Activated CD8-positive, alpha-beta T cell treated with anti-CD3 and anti-CD28 coated beads for 36 hours (primary cell): ENCODE measurements around the gene TMCC1. TPM values are rescaled to one million over a fixed set of nuclear protein-coding genes. Genes with fewer than 3 reads are reported as not detected.

Experiments
- ATAC-seq: fragments of 200-7000 bp; cut with Tn5 transposase; one replicate; pipeline ENCODE4 v1.10.0; 2021; ENCODE audit warnings: mild to moderate bottlenecking, moderate library complexity
- CTCF ChIA-PET: fragments of 350-600 bp; sonication (Branson Sonifier 250); formaldehyde crosslinking; loops from one replicate; lab custom pipeline; 2021; ENCODE audit warnings: antibody characterized with exemption; lab: Charles Lee
- POLR2A ChIA-PET: fragments of 350-600 bp; sonication (Branson Sonifier 250); formaldehyde crosslinking; loops from one replicate; lab custom pipeline; 2021; ENCODE audit warnings: antibody characterized with exemption; lab: Charles Lee
- DNase-seq: peaks from one replicate; pipeline ENCODE4 v3.0.0-alpha.2; 2020
- H3K27ac Mint-ChIP-seq: one replicate; pipeline ENCODE4 v1.8.0; 2021; ENCODE audit warnings: mild to moderate bottlenecking, mixed read lengths
- H3K27me3 Mint-ChIP-seq: one replicate; pipeline ENCODE4 v1.8.0; 2021; ENCODE audit warnings: mixed read lengths
- H3K36me3 Mint-ChIP-seq: one replicate; pipeline ENCODE4 v1.8.0; 2021; ENCODE audit warnings: low read depth, mixed read lengths
- H3K4me1 Mint-ChIP-seq: one replicate; pipeline ENCODE4 v1.8.0; 2021; ENCODE audit warnings: low read depth, mixed read lengths
- H3K4me3 Mint-ChIP-seq: one replicate; pipeline ENCODE4 v1.8.0; 2021; ENCODE audit warnings: mild to moderate bottlenecking, moderate library complexity, mixed read lengths
- H3K9me3 Mint-ChIP-seq: one replicate; pipeline ENCODE4 v1.8.0; 2021; ENCODE audit warnings: mixed read lengths
- CTCF ChIP-seq: fragments of 200-600 bp; IDR thresholded peaks from one replicate; pipeline ENCODE4 v1.8.0; 2022; ENCODE audit warnings: antibody characterized with exemption, mild to moderate bottlenecking
- intact Hi-C: fragments of 100-400 bp; cut with micrococcal nuclease; formaldehyde crosslinking; loops from one replicate; pipeline ENCODE4 v1.10.0; 2022
- total RNA-seq, 2 experiments: library from RNA; stranded (reverse); gene quantifications; one replicate each; pipeline ENCODE4 v1.2.3, GENCODE V29; 2021

The TMCC1 gene
- total RNA-seq, 2 experiments from 2014 or later: 14.1 to 18.0 TPM

- no peak for DNase-seq
- Mint-ChIP-seq H3K4me1 (peaks cover 2% of the 10 kb centered on the region), H3K9me3 (peaks cover 6% of the 10 kb centered on the region), H3K27ac (no peak overlapping the region), H3K4me3 (no peak overlapping the region), H3K36me3 (no peaks in the 10 kb centered on the region), H3K27me3 (no peaks in the 10 kb centered on the region)
- CTCF ChIA-PET: interaction anchor here (0.9 to 2.5 kb wide), 19 partner anchors 9 to 443 kb away, joined by 3 to 12 read pairs (median 4); no protein-coding TSS in a partner anchor
- ATAC-seq: no peak
- intact Hi-C loops: loop anchor here (5.0 to 10.0 kb wide), 3 partner anchors 106 to 439 kb away; no protein-coding TSS in a partner anchor
- no peak for TF ChIP-seq CTCF
- POLR2A ChIA-PET: no interaction called here
Measured at GRCh38 chr3:129933471-129933870, 40.0 kb upstream of the TMCC1 start.

GRCh38 chr3:129929383-129929782 is 35.9 kb upstream of the TMCC1 start:
- intact Hi-C loops: no loop called here
- ChIA-PET CTCF (interaction anchor here (0.7 to 1.1 kb wide), 3 partner anchors 13 to 439 kb away, joined by 3 to 4 read pairs (median 3); no protein-coding TSS in a partner anchor), POLR2A (no interaction called here)
- TF ChIP-seq CTCF: no peak
- Mint-ChIP-seq H3K9me3 (peaks cover 9% of the 10 kb centered on the region), H3K4me3 (no peak overlapping the region), H3K27ac (no peak overlapping the region), H3K27me3 (peaks cover 2% of the 10 kb centered on the region), H3K36me3 (no peaks in the 10 kb centered on the region), H3K4me1 (no peaks in the 10 kb centered on the region)
- DNase-seq (no peak), ATAC-seq (no peak)

GRCh38 chr3:129927072-129927471 is 33.6 kb upstream of the TMCC1 start:
- TF ChIP-seq CTCF: no peak

GRCh38 chr3:129919806-129920205 is 26.3 kb upstream of the TMCC1 start:
- TF ChIP-seq CTCF: no peak
- Mint-ChIP-seq H3K27me3 (peaks cover 2% of the 10 kb centered on the region), H3K27ac (no peak overlapping the region), H3K9me3 (peaks cover 24% of the 10 kb centered on the region), H3K4me3 (no peak overlapping the region), H3K36me3 (peaks cover 7% of the 10 kb centered on the region), H3K4me1 (no peaks in the 10 kb centered on the region)
- ChIA-PET CTCF (interaction anchor here (0.9 kb wide), 1 partner anchor 15 kb away, joined by 3 read pairs; no protein-coding TSS in a partner anchor), POLR2A (no interaction called here)
- DNase-seq: no peak
- intact Hi-C loops: no loop called here
- ATAC-seq: no peak

More at GRCh38 chr3:129927072-129927471, 33.6 kb upstream of the TMCC1 start:
- ChIA-PET POLR2A (no interaction called here), CTCF (interaction anchor here (1.3 kb wide), 1 partner anchor 299 kb away, joined by 3 read pairs; no protein-coding TSS in a partner anchor)
- intact Hi-C loops: no loop called here
- Mint-ChIP-seq H3K27ac (no peak overlapping the region), H3K27me3 (peaks cover 4% of the 10 kb centered on the region), H3K9me3 (peaks cover 11% of the 10 kb centered on the region), H3K4me3 (no peak overlapping the region), H3K36me3 (no peaks in the 10 kb centered on the region), H3K4me1 (no peaks in the 10 kb centered on the region)
- no peak for DNase-seq
- ATAC-seq: no peak

- H3K27ac Mint-ChIP-seq: no peak overlapping the region
- no peak for TF ChIP-seq CTCF
- H3K4me3 Mint-ChIP-seq: no peak overlapping the region
- peaks cover 24% of the 10 kb centered on the region for H3K9me3 Mint-ChIP-seq
- ChIA-PET CTCF (interaction anchor here (0.9 kb wide), 1 partner anchor 15 kb away, joined by 3 read pairs; no protein-coding TSS in a partner anchor), POLR2A (no interaction called here)
- ATAC-seq (no peak), DNase-seq (no peak)
- intact Hi-C loops: no loop called here
- no peaks in the 10 kb centered on the region for H3K4me1 Mint-ChIP-seq
- peaks cover 7% of the 10 kb centered on the region for H3K36me3 Mint-ChIP-seq
- peaks cover 2% of the 10 kb centered on the region for H3K27me3 Mint-ChIP-seq
Measured at GRCh38 chr3:129919357-129919756, 25.8 kb upstream of the TMCC1 start.
